Colon (tissue), 2 donors: Measurements from ENCODE around the gene C1orf116.

Experiments
- FAIRE-seq: peaks from 2 replicates; lab custom pipeline; 2012; peaks lifted over from hg19 to GRCh38; lab: Jason Lieb, UNC
- donor health status: control.
- donor health status: control.

C1orf116 gene

GRCh38 chr1:207032528-207033017 is at the start of gene C1orf116:
TSS of gene C1orf116 (minus strand) at chr1:207032756. CDS start at chr1:207027598, 5,158 bp downstream.
- no peak for FAIRE-seq

DNA sequence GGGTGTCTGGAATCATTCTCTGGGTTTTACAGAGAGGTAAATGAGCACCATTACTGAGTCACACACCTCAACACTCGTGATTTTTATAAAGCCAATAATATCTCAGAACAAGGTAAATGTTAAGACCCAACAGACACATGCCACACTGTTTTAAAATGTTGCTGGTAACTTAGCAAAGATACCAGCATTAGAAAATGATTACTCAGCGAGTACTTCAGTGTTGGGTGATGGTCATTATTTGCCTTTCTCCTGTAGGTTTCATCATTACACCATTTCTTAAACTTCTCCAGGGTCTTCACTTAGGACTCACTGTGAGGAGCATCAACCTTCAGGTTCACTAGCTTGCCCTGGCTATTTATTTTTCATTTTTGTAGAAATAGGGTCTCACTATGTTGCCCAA is 49.2 kb upstream of the C1orf116 start:
- FAIRE-seq, result no peak

DNA sequence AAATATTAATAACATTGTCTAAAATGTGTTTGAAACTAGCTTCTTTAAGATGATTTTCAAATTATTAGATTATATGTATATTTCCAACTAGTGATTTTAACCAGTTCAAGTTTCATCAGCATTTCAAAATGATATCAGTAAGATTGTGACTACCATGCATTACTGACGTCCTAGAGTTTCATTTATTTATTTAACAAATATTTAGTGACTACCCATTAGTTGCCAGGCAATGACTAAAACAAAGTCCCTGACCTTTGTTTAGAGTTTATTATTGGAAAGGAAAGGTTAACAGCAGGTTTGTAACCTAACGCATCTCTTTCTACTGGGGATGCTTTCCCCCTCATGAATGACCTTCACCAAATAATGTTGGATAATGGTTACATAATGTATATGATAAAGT is 48.5 kb upstream of the C1orf116 start:
- FAIRE-seq, result no peak

GRCh38 chr1:207079706-207080241 is 47.2 kb upstream of the C1orf116 start:
- FAIRE-seq, result no peak

DNA sequence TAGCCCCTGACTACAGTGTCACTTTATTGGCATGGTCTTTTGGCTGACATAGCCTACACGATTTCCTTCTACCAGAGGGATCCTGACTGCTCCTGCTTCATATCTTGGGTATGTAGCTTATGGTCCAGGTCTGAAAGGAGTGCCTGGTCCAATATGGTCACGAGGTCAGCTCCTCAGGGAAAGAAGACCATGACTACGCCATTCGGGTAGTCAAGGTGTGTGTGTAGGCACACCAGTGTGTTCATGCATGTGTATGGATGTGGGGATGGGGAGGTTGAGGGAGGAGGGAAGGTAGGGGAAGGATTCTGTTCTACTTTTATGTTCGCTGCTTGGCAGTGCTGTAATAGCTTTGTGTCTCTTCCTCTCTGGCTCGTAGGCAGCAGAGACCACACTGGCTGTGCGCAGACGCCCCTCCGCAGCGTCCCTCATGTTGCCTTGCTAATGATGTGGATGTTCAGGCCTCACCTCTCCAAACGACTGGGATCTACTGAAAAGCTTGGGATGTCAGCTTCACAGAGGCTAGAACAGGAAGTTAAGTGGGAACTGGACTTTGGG is 46.1 kb upstream of the C1orf116 start:
- FAIRE-seq, result no peak

DNA sequence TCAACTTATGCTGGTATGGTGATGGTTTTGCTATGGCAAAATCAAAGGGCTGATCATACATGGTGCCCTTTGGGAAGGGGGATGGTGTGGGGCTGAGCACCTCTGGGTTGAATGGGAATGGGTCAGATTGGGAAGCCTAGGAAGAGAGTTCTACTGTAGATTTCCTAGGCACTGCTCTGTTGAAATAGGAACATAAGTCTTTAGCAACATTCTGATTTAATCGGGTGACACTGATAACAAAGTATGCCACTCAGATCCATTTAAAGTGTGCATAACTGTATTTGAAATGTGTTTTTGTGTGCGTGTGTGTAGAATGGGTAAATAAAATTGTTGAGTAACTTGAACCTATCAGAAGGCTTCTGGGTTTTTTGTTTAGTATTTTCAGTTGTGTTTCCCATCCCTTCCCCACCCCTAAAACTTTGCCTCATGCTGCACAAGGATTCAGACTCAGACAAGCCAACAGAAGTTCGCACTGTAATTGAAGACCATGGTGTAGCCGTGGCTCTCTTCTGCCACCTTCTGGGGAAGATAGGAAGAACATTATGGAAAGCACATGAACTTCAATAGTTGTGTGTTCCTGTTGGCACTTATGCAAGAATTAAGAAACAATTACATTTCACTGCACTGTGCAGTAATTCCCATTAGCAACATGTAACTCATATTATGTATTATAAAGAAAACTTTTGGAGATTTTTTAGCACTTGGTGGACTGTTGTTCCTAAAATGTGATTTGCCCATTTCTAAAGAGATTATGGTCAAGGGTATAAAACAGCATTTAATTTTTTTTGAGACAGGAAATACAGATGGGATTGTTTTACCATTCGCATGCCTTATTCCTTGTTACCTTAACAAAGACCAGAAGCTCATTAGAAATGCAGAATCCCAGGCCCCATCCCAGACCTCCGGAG is 45.2 kb upstream of the C1orf116 start:
- peak; percentile 66 for FAIRE-seq

- FAIRE-seq, result no peak
Measured at GRCh38 chr1:207077012-207077411, 44.5 kb upstream of the C1orf116 start.

GRCh38 chr1:207076181-207076955 is 43.8 kb upstream of the C1orf116 start:
- no peak for FAIRE-seq

- FAIRE-seq, result no peak
Measured at GRCh38 chr1:207073906-207074820, 41.6 kb upstream of the C1orf116 start.

- FAIRE-seq, result no peak
Measured at GRCh38 chr1:207072233-207072632, 39.7 kb upstream of the C1orf116 start.

GRCh38 chr1:207071426-207071825 is 38.9 kb upstream of the C1orf116 start:
- no peak for FAIRE-seq

DNA sequence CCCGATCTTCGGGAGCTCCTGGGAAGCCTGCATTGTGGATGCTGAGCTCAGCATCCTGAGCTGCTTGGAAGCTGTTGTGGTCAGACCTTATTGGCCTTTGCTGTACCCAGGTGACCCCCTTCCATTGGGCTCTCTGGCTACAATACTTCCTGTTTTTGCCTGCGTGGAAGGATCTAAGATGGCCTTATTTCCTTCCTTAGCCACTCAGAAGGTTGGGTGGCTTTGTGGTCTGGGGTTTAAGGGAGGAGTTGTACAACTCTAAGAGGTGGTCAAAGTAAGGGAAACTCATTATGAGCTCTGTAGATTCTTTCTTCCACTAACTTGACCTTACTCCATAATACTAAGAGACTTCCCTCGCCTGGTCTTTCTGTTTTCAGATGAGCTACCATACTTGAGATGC is 38.3 kb upstream of the C1orf116 start:
- FAIRE-seq, result no peak

DNA sequence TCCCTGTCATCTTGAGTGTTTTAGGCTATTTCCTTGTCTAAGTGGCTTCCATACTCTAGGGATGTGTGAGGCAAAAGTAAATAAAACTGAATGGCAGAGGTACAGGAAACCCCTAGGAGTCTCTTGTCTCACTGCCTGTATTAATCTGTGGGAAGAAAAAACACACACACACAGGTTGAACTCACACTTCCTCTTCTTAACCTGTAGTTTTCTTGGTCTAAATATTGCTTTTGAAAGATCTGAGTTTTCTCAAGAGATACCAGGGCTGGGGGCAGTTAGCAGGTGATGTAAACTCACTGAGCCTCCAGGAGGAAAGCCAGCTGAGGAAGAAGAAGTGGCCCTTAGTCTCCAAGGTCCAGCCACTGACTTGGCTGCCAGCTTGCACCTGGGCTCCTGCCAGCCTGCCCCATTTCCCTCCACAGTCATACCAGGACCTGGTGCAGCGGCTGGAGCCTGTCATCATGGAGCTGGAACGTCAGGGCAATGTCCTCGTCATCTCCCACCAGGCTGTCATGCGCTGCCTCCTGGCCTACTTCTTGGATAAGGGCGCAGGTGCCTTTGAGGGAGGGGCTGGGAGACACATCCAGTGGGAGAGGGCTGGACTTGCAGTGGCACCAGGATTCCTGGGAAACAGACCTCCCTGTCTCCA is 37.4 kb upstream of the C1orf116 start:
- FAIRE-seq, result no peak

DNA sequence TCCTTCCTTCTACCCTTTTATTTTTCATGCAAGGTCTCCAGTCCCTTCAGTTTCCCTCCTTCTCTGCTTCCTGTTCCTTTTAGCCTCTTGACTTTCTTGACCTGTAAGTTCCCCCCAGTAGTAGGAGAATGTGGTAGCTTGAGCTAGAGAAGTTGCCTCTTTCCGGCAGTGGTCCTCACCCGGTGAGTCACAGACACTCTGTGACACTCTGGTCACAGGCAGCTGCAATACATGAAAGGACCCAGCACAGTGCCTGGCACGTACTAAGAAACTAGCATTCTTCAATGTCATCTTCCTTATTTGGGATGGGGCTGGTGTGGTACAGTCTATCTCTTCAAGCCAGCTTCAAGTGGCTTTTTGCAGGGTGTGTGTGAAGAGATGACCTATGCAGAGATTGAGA is 36.5 kb upstream of the C1orf116 start:
- no peak for FAIRE-seq

DNA sequence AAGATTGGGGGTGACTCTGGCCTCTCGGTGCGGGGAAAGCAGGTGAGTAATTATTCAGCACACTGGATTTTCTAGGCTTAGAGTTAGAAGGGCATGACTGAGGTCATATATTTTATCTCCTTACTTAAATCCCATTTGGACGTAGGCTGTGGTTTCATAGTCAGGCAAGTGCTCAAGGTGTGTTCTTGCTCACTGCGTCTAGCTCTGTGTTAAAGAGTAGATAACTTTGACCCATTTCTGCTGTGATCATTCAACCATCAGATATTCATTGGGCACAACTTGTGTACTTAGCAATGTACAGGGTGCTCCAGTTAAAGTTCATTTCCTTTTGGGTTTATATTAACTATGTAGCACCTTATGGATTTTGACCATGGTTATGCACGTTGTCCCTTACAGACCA is 35.1 kb upstream of the C1orf116 start:
- FAIRE-seq, result no peak

DNA sequence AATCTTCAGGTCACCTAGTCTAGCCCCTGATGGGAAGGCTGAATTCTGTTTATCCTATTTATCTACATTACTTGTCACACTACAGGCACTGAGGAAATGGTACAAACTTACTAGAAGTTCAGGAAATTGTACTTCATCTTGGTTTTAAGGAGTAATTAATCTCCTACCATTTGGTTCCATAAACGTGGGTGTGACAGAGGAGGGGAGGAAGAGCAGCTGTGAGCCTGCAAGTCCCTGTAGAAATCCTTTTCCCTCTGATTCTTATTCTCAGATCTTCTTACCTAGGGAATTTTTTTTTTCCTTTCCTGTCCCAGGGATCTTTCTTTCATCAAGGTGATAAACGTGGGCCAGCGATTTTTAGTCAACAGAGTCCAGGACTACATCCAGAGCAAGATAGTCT is 34.6 kb upstream of the C1orf116 start:
- FAIRE-seq, result no peak

DNA sequence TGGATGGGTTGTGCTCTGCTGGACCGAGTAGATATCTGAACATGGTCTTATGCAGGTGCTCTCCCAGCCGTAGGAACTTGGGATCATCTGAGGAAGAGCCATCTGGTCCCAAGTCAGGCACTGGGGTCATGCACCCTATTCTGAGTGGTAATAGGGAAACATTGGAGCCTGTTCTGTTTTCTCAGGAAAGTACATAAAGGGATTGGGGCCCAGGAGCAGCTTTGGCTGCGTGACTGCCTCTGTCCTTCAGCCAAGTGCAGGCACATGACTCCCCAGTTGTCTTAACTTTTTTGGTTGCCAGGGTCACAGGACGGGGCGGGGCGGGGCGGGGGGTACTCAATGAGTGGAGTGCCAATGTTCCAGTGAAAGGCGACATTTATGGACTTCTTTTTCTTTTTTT is 32.0 kb upstream of the C1orf116 start:
- no peak for FAIRE-seq

DNA sequence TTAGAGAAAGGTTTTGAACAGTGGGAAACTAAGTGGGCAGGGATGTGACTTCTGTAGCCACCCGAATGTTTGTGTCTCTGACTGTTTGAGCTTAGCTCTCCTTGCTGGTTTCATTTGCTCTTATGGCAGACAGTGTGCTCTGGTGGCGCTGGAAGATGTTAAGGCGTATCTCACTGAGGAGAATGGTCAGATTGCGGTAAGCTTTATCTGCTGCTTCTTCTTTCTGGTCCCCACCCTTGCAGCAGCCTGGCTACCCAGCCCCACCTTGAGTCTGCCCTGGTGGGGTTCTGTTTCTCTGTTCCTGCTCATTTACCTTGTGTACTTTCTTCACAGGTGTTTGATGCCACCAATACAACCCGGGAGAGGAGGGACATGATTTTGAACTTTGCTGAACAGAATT is 30.5 kb upstream of the C1orf116 start:
- no peak for FAIRE-seq

- no peak for FAIRE-seq
Measured at GRCh38 chr1:207062058-207062457, 29.5 kb upstream of the C1orf116 start.

- no peak for FAIRE-seq
Measured at GRCh38 chr1:207060596-207060995, 28.0 kb upstream of the C1orf116 start.

DNA sequence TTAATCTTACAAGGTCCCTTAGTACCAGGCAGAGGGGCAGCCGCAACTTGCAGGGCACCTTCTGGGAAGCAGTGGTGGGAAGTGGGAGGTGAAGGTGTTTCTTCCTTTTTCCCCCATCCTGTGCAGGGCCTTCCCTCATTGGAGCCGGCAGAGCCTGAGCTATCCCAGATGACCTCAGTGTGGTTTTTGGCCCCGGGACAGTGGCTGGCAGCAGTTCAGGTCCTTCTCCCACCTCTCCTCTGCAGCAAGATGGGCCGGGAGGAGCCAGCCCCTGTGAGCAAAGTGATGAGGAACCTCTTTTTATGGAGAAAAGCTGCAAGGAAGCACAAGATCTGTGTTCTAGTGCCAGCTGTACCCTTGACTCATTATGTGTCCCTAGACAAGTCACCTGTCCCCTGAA is 27.3 kb upstream of the C1orf116 start:
- FAIRE-seq, result no peak
